Thoracic aorta (tissue), 2 donors: ENCODE results near the gene ZC3H7A. TPM values are rescaled to one million over a fixed set of nuclear protein-coding genes. Genes with fewer than 3 reads are reported as not detected.

Source experiments
- ATAC-seq: fragments of 150-250 bp; one replicate; pipeline ENCODE4 v1.8.0; 2017; ENCODE audit warnings: low read depth; ENCODE audit not compliant: insufficient number of reproducible peaks, low FRiP score
- DNase-seq: peaks from one replicate; pipeline ENCODE4 v3.0.0-alpha.2; 2020; ENCODE audit warnings: low spot score
- H3K27ac ChIP-seq, 2 donors: fragments of 200-600 bp; sonication (generic); 1 replicate in 1 of 2; 2 replicates in 1 of 2; pipeline ENCODE4 v1.5.1; 2016; ENCODE audit warnings: mild to moderate bottlenecking in 2 of 2, moderate library complexity in 2 of 2
- H3K27me3 ChIP-seq: fragments of 200-600 bp; sonication (generic); replicated peaks from 2 replicates; pipeline ENCODE4 v1.6.0; 2016; ENCODE audit warnings: mild to moderate bottlenecking; ENCODE audit not compliant: insufficient read depth
- H3K36me3 ChIP-seq: fragments of 200-600 bp; sonication (generic); one replicate; pipeline ENCODE4 v1.5.1; 2016
- H3K4me1 ChIP-seq, 2 donors: fragments of 200-600 bp; sonication (generic); 1 replicate in 1 of 2; 2 replicates in 1 of 2; pipeline versions ENCODE4 v1.5.1 to v1.6.0; 2016; ENCODE audit warnings: low read depth in 2 of 2, mild to moderate bottlenecking in 1 of 2; ENCODE audit not compliant: control insufficient read depth in 1 of 2
- H3K4me3 ChIP-seq: fragments of 200-600 bp; sonication (generic); 2 replicates; pipeline ENCODE4 v1.5.1; 2016; ENCODE audit warnings: mild to moderate bottlenecking
- H3K9me3 ChIP-seq: fragments of 200-600 bp; sonication (generic); 2 replicates; pipeline ENCODE4 v1.5.1; 2016
- total RNA-seq, 2 donors: library from RNA; depleted of rRNA; stranded (reverse); fragments of >200 nt; gene quantifications; one replicate each; pipeline versions ENCODE4 v1.1.0 to v1.2.3, GENCODE V29; 2016
- TF ChIP-seq, protein P1 (sequence below): fragments of 200-600 bp; sonication (generic); IDR thresholded peaks from one replicate; pipeline ENCODE4 v1.5.1; 2019; ENCODE audit warnings: antibody characterized with exemption

Gene ZC3H7A
- total RNA-seq, 2 donors from 2014 or later: 47.8 to 86.1 TPM

GRCh38 chr16:11748404-11749254 lies 48.4 kb downstream of the ZC3H7A start:
- TF ChIP-seq, protein P1, sequence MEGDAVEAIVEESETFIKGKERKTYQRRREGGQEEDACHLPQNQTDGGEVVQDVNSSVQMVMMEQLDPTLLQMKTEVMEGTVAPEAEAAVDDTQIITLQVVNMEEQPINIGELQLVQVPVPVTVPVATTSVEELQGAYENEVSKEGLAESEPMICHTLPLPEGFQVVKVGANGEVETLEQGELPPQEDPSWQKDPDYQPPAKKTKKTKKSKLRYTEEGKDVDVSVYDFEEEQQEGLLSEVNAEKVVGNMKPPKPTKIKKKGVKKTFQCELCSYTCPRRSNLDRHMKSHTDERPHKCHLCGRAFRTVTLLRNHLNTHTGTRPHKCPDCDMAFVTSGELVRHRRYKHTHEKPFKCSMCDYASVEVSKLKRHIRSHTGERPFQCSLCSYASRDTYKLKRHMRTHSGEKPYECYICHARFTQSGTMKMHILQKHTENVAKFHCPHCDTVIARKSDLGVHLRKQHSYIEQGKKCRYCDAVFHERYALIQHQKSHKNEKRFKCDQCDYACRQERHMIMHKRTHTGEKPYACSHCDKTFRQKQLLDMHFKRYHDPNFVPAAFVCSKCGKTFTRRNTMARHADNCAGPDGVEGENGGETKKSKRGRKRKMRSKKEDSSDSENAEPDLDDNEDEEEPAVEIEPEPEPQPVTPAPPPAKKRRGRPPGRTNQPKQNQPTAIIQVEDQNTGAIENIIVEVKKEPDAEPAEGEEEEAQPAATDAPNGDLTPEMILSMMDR: no peak
- Histone ChIP-seq H3K4me1 (peaks cover 0 to 2% of the 10 kb centered on the region in 2 donors), H3K36me3 (peaks cover 30% of the 10 kb centered on the region), H3K27ac (no peak overlapping the region), H3K9me3 (no peaks in the 10 kb centered on the region), H3K4me3 (no peak overlapping the region), H3K27me3 (no peaks in the 10 kb centered on the region)
- DNase-seq: no peak
- ATAC-seq: no peak

GRCh38 chr16:11747949-11748403 lies 49.1 kb downstream of the ZC3H7A start:
- TF ChIP-seq, protein P1: no peak
- Histone ChIP-seq H3K36me3 (peaks cover 23% of the 10 kb centered on the region), H3K27me3 (no peaks in the 10 kb centered on the region), H3K27ac (no peak overlapping the region), H3K9me3 (no peaks in the 10 kb centered on the region), H3K4me1 (peaks cover 4 to 7% of the 10 kb centered on the region in 2 donors), H3K4me3 (no peak overlapping the region)
- DNase-seq (no peak), ATAC-seq (no peak)

GRCh38 chr16:11744075-11744470 lies 53.0 kb downstream of the ZC3H7A start:
- no peak overlapping the region for H3K4me3 ChIP-seq
- H3K27me3 ChIP-seq: no peaks in the 10 kb centered on the region
- peak overlapping the region; percentile 93 to 98 for H3K27ac ChIP-seq
- H3K4me1 ChIP-seq: peaks cover 11 to 32% of the 10 kb centered on the region in 2 donors
- TF ChIP-seq, protein P1: no peak
- DNase-seq (no peak), ATAC-seq (no peak)
- H3K36me3 ChIP-seq: peaks cover 1% of the 10 kb centered on the region
- no peaks in the 10 kb centered on the region for H3K9me3 ChIP-seq

DNA sequence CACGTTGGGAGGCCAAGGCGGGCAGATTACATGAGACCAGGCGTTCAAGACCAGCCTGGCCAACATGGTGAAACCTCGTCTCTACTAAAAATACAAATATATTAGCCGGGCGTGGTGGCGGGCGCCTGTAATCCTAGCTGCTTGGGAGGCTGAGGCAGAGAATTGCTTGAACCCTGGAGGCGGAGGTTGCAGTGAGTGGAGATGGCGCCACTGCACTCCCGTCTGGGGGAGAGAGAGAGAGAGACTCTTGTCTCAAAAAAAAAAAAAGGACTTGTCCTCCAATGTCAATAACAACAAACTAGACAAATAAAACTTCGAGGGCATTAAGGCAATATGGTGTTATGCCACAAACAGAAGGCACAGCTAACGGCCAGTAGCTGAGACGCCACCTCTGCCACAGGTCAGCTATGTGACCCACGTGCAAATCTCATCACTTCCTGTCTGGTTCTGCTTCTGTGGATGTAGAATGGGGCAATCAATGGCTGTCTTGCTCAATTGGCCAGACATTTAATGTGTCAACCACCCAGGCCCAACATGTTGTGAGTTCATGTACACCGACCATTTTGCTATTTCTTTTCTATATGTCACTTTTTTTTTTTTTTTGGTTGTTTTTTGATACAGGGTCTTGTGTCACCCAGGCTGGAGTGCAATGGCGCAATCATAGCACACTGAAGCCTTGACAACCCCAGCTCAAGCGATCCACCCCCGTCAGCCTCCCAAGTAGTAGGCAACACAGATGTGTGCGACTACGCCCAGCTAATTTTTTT lies 53.6 kb downstream of the ZC3H7A start:
- H3K27me3 ChIP-seq: no peaks in the 10 kb centered on the region
- H3K9me3 ChIP-seq: no peaks in the 10 kb centered on the region
- peak; percentile 27 for ATAC-seq
- H3K4me1 ChIP-seq: peaks cover 11 to 37% of the 10 kb centered on the region in 2 donors
- peak overlapping the region; percentile 95 for H3K4me3 ChIP-seq
- TF ChIP-seq, protein P1: no peak
- peak; percentile 39 for DNase-seq
- H3K36me3 ChIP-seq: no peaks in the 10 kb centered on the region
- H3K27ac ChIP-seq: peak overlapping the region; percentile 93 to 98
